GM21423 (cell line): ENCODE measurements around the gene ST8SIA1.
A peak's percentile ranks its signal among the peaks of the same experiment; 100 is the strongest.
"Not testable (repeated sequence)": the region's sequence is repeated elsewhere in the genome, so short reads cannot be mapped to it uniquely, and the experiment has no call there.

ENCODE experiments used
- ATAC-seq: cut with Tn5 transposase; IDR thresholded peaks from one replicate; pipeline ENCODE4 v1.9.1; 2021; ENCODE audit warnings: mild to moderate bottlenecking, moderate library complexity; ENCODE audit not compliant: unreplicated experiment

Gene ST8SIA1, protein sequence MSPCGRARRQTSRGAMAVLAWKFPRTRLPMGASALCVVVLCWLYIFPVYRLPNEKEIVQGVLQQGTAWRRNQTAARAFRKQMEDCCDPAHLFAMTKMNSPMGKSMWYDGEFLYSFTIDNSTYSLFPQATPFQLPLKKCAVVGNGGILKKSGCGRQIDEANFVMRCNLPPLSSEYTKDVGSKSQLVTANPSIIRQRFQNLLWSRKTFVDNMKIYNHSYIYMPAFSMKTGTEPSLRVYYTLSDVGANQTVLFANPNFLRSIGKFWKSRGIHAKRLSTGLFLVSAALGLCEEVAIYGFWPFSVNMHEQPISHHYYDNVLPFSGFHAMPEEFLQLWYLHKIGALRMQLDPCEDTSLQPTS

DNA sequence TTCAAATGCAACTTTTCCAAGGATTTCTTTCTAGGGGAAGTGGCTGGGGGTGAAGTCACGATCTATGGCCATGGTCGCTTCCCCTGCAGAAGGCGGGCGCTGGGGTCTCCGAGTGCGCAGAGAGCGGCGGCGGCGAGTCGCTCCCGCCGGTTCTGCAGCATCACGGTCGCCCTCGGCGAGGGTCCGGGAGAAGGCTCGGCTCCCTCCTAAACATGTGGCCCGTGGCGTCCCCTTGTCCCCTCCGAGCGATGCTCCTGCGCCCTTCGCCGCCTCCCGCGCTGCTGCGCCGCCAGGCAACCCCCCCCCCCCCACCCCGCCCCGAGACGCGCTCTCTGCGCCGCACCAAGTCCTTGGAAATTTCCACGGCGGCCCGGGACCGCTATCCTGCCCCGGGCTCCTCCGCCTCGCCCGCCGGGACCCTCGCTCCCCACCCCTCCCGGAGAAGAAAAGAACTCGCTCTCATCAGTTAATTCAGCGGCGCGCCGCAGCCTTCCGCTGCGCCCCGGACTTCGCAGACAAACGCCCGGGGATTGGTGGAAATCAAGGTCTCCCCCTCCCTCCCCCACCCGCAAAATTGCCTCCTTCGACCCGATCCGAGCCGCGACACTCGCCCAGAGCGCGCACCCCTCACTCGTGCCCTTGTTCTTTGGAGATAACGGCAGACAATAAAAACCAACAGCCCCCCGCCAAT is at the start of gene ST8SIA1:
Gene ST8SIA1, minus strand, starts transcription at position 298 of the 691 bp plus-strand sequence. CDS start 475 bp downstream, outside the sequence.
- ATAC-seq: peak; percentile 4

DNA sequence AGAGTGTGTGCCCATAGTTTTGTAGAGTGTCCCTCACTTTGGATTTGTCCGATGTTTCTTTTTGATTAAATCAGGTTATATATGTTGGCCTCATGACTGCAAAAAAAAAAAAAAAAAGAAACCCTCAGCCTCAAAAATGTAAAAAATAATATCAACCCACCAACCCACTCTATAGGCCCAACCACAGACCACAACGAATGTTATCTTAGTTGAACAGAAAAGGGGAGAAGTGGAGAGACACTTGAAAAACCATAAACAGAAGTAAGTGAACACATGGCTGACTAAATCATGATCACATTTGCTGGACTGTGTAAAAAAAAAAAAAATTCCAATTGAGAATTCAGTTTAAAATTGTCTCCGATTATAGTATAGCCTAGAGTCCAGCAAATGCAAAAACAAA is 45.5 kb upstream of the ST8SIA1 start:
- ATAC-seq: no peak

DNA sequence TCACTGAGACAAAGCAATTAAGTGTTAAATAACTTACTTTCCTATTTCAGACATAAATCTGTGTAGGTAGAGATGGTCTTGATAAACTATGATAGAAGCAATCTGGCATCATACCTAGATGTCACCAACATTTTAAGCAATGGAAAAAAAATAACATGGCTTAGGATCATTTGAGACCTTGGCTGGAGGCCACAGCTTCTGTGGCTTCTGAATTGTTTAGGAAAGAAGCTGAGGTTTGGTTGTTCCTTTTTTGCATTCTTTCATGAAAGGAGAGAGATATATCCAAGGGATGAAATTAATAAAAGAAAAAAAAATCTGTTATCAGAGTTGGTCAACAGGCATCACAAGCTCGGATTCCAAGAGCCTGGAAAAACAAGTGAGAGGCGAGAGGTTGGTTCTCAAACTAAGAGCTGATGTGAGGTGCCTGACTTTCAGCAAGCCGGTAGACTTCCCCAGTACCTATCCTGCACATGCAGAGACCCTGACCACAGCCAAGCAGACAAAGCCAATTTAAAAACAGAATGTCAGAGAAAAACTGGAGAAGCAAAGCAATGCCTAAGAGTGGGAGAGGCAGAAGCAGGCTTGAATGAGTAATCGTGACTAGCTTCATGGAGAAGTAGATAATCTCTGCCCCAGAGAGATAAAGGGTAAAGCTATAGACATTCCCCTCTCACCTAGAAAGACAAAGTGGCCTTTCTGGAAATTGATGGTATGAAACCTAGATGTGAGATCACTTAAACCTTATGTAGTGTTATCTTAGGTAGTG is 43.4 kb upstream of the ST8SIA1 start:
- ATAC-seq: no peak

DNA sequence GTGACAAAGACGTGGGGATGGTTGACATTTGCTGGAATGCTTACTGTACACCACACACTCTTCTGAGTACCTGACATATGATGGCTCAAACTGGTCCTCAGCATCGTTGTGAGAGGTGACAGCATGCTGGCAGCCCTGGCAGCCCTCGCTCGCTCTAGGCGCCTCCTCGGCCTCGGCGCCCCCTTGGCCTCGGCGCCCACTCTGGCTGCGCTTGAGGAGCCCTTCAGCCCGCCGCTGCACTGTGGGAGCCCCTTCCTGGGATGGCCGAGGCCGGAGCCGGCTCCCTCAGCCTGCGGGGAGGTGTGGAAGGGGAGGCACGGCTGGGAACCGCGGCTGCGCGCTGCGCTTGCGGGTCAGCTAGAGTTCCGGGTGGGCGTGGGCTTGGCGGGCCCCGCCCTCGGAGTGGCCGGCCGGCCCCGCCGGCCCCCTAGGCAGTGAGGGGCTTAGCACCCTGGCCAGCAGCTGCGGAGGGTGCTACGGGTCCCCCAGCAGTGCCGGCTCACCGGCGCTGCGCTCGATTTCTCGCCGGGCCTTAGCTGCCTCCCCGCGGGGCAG is 42.2 kb upstream of the ST8SIA1 start:
- not testable (repeated sequence) for ATAC-seq

DNA sequence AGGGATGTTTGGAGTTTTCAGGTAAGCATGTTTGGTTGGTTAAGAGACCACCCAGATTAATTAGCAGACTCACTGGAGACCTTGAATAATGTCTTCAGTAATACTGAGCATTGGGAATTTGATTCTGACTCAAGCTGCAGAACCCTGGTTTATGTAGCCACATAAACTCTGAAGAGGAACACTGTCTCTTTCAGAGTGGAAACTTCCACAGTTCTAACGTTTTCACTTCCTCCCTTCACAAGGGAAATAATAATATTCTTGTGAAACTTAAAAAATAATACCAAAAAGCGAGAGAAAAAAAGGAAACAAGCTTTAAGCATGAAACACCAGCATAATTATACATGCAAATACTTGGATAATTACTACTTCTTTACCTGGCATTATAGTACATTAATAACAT is 40.0 kb upstream of the ST8SIA1 start:
- no peak for ATAC-seq

DNA sequence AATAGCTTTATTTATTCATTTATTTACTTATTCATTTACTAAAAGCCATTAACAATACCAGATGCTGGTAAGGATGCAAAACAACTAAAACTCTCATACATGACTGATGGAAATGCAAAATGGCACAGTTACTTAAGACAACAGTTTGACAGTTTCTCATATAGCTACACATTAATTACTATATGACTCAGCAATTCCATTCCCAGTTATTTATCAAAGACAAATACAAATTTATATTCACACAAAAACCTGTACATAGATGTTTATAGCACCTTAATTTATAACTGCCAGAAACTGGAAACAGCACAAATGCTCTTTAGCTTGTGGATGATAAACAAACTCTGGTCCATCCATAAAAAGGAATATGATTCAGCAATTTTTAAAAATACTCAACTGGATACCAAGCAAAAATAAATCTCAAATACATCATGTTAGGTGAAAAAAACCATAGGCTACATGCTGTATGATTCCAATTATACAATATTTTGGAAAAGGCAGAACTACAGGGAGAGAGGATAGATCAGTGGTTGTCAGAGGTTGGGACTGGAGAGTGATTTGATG is 37.9 kb upstream of the ST8SIA1 start:
- ATAC-seq: no peak

DNA sequence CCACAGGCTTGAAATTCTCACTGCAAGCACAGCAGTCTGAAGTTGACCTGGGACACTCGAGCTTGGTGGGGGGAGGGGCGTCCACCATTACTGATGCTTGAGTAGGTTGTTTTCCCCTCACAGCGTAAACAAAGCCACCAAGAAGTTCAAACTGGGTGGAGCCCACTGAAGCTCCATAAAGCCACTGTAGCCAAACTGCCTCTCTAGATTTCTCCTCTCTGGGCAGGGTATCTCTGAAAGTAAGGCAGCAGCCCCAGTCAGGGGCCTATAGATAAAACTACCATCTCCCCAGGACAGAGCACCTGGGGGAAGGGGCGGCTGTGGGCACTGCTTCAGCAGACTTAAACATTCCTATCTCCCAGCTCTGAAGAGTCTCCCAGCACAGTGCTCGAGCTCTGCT is 31.7 kb upstream of the ST8SIA1 start:
- no peak for ATAC-seq

DNA sequence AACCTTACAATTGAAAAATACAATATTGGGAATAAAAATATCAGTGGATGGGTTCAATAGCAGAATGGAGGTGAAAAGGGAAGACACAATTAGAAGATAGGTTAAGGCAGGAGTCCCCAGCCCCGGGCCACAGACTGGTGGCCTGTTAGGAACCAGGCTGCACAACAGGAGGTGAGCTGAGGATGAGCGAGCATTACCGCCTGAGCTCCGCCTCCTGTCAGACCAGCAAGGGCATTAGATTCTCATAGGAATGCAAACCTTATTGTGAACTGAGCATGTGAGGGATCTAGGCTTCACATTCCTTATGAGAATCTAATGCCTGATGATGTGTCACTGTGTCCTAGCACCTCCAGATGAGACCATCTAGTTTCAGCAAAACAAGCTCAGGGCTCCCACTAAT is 27.3 kb upstream of the ST8SIA1 start:
- no peak for ATAC-seq

DNA sequence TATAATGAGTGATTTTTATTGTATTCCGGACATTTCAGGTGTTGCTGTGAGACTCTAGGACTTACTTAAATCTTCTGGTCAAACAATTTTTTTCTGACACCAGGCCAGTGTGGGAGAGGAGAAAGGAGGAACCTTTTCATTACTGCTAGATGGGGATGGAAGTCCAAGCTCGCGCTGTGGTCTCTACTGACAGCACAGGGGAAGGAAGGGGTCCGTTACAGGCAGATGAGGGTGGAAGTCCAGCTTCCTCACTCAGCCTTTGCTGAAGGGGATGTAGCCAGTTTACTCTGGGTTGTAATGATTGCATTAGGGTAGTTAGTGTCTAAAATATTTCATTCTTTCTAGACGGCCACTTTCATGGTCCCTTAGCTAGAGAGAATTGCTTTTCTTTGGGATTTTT is 26.3 kb upstream of the ST8SIA1 start:
- no peak for ATAC-seq

DNA sequence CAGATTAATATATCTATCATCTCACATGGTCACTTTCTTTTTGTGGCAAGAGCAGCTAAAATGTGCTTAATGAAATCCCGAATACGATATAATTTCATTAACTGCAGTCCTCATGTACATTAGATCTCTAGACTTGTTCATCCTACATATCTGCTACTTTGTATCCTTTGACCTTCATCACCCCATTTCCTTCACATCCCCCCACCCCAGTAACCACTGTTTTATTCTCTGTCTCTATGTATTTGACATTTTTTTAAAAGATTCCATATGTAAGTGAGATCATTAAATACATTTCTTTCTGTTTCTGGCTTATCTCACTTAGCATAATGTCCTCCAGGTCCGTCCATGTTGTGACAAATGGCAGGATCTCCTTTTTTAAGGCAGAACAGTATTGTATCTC is 23.0 kb upstream of the ST8SIA1 start:
- ATAC-seq: no peak

DNA sequence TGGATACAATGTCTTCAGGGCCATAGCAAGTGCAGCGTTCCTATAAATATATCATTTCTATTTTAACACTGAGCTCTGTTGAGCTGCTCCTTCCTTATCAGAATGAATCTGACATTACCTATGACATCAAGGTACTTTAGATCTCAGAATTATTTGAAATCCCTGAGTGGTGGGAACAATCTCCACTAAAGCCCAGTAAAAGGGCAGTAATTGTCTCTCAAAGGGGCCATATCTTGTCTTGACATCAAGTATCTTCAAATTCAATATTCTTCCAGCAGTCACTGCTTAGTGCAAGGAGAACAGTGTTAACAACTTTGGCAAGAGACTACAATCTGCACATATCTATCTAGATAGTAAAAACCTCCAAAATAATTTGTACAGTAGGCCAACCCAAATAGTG is 21.7 kb upstream of the ST8SIA1 start:
- ATAC-seq: no peak

DNA sequence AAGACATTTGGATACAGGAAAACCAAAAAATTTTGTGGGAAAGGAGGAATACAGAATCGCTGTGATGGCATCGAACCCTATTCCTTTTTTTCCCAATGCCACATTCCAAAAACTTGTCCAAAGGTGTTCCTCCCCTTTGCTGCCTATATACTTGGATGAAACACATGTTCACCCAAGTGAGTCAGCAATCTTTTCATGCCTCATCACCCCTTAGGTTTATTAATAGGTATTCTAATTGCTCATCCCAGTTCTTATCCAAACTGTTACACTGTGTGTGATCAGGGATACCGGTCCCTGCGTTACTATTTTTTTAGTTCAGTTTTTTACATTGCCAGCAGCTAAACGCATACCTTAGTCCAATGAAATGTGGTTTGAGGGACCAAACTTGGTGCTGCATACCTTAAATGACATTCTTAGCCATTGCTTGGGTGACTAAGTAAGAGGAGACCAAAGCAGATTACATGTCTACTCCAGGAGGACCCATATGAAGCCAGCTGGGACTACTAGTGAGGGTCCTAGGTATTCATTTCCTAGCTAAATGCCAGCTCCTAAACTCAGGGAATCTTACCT is 20.6 kb upstream of the ST8SIA1 start:
- ATAC-seq: no peak

DNA sequence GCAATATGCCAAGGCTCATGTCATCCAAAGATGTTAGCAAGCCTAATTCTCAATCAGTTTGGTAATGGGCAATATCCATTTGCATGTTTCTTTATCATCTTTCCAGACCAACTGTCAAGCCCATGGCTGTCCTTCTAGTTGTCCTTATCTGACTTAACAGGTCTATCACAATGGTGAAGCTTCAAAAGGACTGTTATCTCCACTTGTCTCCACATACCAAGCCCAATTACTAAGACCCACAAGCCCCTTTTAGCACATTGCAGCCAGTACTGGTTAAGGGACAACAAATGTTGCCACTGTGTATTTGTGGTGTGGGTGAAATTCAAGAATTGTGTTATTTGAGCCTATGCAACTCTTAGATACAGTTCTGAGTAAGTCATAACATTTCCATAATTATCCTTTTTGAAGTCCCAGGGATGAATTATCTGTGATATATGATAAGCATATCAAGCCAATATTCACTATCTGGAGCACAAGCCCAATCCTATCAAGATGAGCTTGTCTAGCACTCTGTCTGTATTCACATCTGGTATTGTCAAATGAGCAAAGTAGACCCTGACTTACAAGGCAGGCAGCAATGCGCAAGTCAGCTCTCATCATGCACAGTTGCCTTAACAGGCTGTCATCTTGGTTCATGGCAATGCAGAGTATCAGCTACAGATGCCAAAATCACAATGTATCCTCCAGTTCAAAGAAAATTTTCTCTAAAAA is 19.3 kb upstream of the ST8SIA1 start:
- ATAC-seq: no peak

DNA sequence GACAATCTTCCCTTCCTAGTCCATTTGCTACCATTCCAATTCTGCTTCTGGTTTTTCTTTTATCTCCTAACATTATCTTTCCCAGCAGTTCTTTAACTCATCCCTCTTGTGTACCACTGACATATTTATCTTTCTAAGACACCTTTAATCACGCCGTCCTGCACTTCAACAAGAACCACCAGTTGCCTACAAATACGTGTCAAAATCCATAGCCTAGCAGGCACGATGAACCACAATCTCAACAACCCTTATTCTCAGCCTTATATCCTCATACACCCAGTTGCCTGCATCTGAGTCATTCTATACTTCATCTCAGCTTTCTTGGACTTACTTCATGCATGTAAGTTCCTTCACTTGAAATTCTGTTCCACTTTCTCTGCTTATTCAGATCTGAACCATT is 16.4 kb upstream of the ST8SIA1 start:
- no peak for ATAC-seq

DNA sequence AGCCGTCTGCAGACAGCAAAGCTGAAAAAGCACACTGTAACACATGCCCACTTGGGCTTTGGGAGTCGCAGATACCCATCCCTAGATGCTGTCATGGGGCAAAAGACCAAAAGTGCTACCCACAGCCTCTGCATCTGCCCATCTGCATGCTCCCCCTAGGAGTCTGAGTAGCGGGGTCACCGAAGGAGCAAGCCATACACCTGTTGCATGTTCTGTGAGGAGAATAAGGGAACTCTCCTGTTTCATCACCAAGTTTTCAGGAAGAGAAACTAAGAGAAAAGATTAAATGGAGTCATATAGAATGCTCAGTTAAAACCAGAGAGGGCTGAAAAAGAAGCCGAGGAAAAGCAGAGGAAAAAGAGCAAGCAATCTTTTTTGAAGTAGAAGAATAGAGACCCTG is 13.7 kb upstream of the ST8SIA1 start:
- ATAC-seq: no peak

DNA sequence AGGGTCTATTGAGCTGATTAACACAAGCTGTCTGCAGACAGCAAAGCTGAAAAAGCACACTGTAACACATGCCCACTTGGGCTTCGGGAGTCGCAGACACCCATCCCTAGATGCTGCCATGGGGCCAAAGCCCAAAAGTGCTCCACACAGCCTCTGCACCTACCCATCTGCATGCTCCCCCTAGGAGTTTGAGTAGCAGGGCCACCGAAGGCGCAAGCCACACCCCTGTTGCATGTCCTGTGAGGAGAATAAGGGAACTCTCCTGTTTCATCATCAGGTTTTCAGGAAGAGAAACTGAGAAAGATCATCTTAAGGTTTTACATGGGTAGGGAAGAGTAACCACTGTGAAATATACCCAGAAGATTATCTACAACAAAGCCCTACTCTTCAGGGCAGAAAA is 5.6 kb upstream of the ST8SIA1 start:
- no peak for ATAC-seq

DNA sequence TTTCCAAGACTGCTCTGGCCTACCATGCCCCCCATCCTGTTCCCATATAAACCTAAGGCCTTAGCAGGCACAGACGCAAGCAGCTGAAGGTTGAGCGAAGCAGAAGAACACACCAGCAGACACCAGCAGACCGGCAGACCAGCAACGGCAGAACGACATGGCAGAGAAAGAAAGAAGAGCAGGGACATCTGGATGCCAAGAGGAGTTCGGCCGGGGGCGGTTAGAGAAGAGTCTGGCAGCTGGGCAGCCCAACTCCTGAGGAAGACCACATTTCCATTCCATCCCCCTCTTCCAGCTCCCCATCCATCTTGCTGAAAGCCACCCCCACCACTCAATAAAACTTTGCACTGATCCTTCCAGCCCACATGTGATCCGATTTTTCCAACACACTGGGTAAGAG is 5.2 kb upstream of the ST8SIA1 start:
- no peak for ATAC-seq

DNA sequence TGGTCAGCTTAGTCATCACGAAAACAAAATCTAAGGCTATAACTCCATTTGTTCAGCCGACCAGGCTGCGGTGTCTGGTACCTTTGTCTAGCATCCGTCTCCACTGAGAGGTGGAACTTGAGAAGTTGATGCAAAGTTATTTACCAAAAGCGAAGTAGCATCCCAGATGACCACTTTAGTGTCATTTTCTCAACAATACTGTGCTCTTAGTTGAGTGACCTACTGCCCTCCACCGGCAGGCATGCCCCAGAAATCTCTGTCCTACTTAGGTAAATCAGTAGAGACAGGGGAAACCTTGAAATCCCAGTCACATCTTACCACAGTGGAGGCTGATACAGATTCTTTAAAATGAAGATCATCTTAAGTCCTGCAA is 1.3 kb upstream of the ST8SIA1 start:
- no peak for ATAC-seq

DNA sequence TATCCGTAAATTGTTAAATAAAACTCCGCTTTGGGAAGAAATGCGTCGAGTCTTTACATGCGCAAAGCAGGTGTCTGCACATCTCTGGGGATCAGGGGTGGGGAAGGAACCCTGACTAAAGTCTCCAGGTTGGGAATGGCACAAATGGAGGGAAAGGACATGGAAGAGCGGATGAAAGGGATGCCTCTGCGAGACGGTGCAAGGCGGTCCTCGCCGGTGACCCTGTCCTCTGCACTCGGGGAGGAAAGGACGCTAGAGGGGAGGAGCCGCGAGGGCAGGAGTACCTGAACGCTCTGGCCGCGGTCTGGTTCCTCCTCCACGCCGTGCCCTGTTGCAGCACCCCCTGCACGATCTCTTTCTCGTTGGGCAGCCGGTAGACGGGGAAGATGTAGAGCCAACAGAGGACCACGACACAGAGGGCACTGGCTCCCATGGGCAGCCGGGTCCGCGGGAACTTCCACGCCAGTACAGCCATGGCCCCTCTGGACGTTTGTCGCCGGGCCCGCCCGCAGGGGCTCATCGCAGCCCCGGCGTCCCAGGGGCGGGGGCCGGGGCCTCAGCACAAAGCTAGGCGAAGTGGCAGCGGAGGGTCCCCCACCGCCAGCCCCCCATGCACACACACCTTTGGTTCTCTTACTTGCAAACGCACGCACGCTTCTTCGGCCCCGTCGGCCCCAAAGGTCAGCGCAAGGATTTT is 646 bp downstream of the ST8SIA1 start:
- ATAC-seq: no peak
